GM19463 (cell line): ENCODE data around the gene ATXN2.
"Not testable (repeated sequence)": the region's sequence is repeated elsewhere in the genome, so short reads cannot be mapped to it uniquely, and the experiment has no call there.

ENCODE experiments used
- ATAC-seq: cut with Tn5 transposase; IDR thresholded peaks from one replicate; pipeline ENCODE4 v1.9.1; 2021; ENCODE audit warnings: mild to moderate bottlenecking, moderate library complexity; ENCODE audit not compliant: unreplicated experiment

The ATXN2 gene

DNA sequence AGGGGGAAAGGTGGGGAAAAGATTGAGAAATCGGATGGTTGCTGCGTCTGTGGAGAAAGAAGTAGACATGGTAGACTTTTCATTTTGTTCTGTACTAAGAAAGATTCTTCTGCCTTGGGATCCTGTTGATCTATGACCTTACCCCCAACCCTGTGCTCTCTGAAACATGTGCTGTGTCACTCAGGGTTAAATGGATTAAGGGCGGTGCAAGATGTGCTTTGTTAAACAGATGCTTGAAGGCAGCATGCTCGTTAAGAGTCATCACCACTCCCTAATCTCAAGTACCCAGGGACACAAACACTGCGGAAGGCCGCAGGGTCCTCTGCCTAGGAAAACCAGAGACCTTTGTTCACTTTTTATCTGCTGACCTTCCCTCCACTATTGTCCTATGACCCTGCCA lies 91.4 kb downstream of the ATXN2 start:
- not testable (repeated sequence) for ATAC-seq

- ATAC-seq, result not testable (repeated sequence)
These were observed 91.9 kb downstream of the ATXN2 start for GRCh38 chr12:111507258-111507657.

DNA sequence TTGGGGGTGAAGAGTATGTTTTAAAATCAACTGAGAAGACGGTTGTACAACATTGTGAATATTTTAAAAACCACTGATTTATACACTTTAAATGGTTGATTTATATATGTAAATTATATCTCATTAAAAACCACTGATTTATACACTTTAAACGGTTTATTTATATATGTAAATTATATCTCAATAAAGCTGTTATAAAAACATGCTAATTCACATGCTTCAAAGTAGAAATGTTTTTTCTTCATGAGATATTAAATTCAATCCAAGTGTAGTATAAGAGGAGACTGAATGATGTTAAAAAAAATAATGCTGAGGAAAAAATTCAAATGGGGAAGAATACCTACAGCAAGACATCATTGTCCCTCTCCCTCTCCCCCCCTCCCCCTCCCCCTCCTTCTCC lies 92.9 kb downstream of the ATXN2 start:
- ATAC-seq, result no peak

DNA sequence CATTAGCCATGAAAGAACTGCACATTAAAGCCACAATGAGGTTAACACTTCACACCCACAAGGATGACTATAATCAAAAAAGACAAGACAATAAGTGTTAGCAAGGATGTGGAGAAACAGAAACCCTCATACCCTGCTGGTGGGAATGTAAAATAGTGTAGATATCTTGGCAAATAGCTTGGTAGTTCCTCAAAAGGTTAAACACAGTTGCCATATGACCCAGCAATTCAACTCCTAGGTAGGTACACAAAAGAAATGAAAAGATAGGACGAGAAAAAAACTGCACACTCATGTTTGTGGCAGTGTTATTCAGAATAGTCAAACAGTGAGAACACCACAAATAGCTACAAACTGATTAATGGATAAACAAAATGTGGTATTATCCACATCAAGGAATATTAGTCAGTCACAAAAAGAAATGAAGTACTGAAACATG lies 93.5 kb downstream of the ATXN2 start:
- no peak for ATAC-seq

DNA sequence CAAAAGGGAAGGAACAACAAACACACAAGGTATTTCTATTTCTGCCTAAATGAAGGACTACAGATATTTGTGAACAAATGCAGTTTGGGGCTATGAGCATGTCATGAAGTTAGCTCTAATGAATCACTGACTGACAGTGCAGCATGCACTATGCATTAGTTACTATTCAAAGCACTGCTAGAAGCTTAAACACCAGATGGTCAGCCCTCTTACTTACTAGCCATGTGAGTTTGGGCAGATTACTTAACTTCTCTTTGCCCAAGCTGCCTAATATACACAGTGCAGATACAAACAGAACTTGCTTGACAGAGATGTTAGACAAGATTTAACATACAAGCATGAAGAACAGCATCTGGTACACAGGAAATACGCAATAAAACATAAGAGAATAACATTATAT lies 96.0 kb downstream of the ATXN2 start:
- no peak for ATAC-seq

- ATAC-seq, result no peak
These were observed 104.4 kb downstream of the ATXN2 start for GRCh38 chr12:111494676-111495075.

DNA sequence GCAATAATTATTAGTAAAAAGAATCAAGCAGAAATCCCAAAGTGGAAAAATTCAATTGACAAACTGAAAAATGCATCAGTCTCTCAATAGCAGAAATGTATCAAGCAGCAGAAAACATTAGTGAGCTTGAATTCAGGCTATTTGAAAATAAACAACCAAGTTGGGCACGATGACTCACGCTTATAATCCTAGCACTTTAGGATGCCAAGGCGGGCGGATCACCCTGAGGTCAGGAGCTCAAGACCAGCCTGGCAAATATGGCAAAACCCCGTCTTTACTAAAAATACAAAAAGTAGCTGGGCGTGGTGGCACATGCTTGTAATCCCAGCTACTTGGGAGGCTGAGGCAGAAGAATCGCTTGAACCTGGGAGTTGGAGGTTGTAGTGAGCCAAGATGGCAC lies 106.1 kb downstream of the ATXN2 start:
- not testable (repeated sequence) for ATAC-seq

- no peak for ATAC-seq
These were observed 110.3 kb downstream of the ATXN2 start for GRCh38 chr12:111488798-111489197.

DNA sequence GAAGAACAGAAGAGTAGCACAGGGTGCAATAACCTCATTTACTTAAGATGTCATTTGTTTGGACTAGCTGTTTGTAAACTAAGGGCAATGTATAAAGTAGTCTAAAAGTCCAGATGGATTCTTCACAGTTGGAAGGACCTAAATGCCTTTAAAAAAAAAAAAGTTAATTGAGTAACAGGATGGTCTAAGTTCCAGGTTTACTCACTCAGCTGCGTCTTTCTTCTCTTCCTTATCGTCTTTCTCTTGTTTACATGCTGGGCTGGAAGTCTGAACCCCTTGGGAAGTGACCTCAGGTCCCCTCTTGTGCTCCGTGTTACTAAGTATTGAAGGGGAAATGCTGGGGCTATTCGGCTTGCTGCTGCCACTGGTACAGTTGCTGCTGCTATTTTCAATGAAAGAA lies 110.8 kb downstream of the ATXN2 start:
- no peak for ATAC-seq

DNA sequence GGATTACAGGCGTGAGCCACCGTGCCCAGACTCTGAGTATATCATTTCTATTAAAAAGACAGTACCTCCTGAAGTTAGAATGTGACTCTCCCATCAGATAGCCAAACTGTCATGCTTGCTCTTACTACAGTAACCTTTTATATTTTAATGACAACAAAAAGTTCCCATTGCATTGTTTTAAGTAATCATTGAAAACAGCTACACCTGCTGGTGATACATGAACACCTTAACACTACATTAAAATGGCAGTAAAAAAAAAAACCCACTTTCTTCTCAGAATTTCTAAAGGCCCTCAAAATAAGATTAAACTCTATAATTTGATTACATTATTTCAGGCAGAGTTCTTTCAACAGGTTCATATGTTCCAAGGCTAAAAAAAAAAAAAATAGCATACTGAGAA lies 116.7 kb downstream of the ATXN2 start:
- ATAC-seq, result no peak

- ATAC-seq, result no peak
These were observed 127.9 kb downstream of the ATXN2 start for GRCh38 chr12:111471236-111471635.

DNA sequence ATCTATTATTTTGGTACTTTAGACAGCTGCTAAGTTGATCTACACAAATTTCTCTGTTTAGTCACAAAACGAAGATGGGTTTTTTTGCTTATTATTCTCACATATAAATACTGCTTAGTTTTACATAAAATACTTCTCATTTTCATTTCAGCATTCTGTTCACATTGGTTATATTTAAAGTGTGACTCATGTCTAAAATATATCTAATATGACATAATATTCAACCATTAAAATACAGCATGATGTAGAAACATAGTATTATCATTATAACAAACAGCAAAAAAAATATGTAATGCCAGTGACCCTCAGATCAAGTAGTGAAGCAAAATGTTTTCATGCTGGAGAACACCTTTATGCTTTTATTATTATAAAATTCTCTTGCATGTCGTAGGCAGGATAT lies 129.7 kb downstream of the ATXN2 start:
- no peak for ATAC-seq

GRCh38 chr12:111467857-111468241 lies 131.3 kb downstream of the ATXN2 start:
- no peak for ATAC-seq

DNA sequence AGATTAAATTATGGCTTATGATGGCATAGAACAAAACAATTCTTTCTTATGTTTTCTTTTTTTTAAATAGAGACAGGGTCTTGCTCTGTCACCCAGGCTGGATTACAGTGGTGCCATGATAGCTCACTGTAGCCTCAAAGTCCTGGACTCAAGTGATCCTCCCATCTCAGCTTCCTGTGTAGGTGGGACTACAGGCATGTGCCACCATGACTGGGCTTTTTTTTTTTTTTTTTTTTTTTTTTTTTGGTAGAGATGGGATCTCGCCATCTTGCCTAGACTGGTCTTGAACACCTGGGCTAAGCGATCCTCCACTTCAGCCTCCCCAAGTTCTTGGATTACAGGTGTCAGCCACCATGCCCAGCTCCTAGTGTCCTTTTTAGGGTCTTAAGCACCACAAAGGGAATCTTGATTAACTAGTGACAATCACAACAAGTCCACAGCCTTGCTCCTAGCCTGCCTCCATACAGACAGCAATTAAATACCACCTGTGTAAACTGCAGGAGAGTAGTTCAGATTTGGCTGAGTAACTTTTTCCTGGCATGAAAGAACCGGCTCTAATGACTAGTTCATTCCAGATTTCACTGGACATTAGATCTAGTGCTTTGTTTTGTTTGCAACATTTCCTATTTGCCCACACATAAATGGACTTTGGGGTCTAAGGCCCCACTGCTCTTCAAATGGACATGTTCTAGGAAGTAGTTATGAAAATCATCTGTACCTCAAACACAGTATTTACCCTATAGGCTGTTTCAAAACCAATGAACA lies 131.8 kb downstream of the ATXN2 start:
- ATAC-seq, result no peak

DNA sequence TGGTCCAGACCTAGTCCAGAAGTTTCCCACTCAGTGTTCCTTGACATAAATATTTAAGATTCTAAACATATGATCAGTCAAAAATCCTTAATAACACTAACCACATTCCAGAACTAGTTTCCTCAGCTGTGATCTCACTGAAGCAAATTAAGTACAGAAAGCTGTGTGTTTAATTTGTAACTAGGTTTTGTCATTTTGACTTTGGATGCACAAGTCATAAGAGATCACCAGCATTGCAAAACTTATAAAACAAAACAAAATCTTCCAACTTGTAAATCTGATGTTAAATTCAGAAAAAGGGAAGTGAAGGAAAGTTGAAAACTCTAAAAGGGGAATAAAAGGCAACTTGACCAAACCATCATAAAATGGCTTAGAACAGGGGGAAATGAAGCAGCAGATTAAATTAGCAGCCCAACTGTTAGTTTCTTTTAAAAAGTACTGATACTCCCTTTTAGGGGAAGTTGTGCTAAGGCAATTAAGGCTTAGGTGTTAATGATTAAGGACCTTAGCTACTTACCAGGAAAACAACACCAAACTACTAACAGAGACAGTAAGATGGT lies 136.8 kb downstream of the ATXN2 start:
- no peak for ATAC-seq

DNA sequence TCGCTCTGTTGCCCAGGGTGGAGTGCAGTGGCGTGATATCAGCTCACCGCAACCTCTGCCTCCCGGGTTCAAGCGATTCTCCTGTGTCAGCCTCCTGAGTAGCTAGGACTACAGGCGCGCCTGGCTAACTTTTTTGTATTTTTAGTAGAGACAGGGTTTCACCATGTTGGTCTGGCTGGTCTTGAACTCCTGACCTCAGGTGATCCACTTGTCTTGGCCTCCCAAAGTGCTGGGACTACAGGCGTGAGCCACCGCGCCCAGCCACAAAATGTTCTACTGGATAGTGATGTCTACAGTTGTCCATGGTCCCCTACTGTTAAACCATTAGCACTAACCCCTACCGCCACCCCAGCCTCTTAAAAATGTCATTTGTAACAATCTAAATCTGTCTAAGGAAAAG lies 139.0 kb downstream of the ATXN2 start:
- ATAC-seq, result not testable (repeated sequence)

GRCh38 chr12:111458546-111459172 lies 140.5 kb downstream of the ATXN2 start:
- ATAC-seq, result no peak

DNA sequence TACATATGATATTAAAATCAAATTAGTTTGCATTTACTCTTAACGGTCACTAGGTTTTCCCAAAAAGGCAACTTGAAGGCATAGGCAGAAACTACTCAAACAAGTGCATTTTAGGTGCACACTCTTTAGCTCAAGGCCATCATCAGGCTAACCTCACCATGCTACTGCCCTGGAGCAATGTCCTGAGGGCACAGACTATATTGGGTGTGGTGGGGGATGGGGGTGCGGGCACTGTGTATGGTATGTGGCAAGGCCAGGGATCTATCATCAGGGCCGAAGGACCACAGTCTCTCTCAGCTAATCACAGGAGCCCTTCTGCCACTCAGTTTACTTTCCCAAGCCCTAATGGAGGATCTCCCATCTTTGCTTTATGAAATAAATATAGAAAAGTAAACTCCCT lies 141.5 kb downstream of the ATXN2 start:
- no peak for ATAC-seq

DNA sequence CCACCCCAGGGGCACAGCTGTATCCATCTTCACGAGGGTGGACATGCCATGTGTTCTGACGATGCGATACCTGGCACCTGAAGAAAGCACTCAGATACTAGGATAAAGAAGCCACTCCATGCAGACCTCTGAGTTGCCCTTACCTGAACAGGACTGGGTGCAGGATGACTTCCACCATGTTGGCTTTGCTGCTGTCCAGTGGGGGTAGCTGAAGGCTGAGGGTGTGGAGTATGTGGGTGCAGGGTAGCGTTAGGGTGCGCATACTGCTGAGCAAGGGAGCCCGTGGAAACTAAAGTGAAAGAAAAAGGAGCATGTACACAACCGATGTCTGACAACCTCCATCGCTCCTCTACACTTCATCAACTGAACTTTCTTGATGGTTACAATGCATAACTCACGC lies 142.0 kb downstream of the ATXN2 start:
- ATAC-seq, result no peak

DNA sequence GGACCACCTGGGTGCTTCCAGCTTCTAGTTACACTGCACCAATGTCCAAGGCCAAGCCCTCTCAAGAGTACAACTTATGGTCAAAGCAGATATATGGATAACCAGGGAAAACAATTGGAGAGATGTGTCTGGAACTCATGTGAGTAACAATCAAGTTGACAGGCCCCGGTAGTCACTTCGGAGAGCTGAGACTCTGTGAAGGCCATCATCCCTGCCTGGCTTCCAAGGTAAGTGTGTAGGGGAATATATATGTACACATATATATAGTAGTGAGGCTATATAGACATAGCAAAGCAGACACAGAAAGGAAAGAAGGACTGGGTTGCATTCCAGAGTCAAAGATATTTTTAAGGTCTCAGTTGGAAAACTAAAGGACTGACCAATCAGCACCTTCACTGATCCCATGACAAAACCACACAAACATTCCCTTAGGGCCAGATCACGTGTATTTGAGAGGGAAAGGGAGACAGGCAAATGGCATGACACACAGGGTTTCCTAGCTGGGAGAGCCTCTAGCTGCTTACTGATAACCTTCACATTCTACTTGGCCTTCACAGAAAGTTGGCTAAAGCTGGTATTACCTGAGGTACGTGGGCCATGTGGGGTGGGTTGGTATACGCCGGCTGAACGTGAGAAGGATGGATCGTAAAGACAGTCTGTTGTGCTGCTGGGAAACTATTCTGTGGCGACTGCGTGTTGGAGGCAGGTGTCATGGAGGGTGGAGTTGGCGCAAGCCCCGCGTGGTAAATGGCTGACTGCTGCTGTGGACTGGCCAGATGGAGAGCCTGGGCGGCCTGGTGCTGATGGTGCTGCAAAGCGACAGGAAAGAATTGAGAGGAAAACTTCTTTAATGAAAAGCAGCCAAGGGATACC lies 143.4 kb downstream of the ATXN2 start:
- no peak for ATAC-seq

GRCh38 chr12:111454716-111455447 lies 144.2 kb downstream of the ATXN2 start:
- no peak for ATAC-seq
